GM23338 (cell line): Measurements from ENCODE around the gene LRP1-AS.

Source experiments
- CREB1 ChIP-seq: fragments of 250-450 bp; sonication (Bioruptor Pico); IDR thresholded peaks from 2 replicates; pipeline ENCODE4 v1.5.0; 2020; ENCODE audit warnings: low read depth, mild to moderate bottlenecking, moderate library complexity
- EZH2 ChIP-seq: fragments of 200-600 bp; sonication (generic); IDR thresholded peaks from one replicate; pipeline ENCODE4 v1.8.0; 2017; ENCODE audit warnings: antibody characterized with exemption, mild to moderate bottlenecking, low read depth; ENCODE audit not compliant: unreplicated experiment
- EZH2phosphoT487 ChIP-seq: fragments of 200-600 bp; sonication (generic); IDR thresholded peaks from one replicate; pipeline ENCODE4 v1.8.1; 2018; ENCODE audit warnings: antibody characterized with exemption; ENCODE audit not compliant: unreplicated experiment
- NANOG ChIP-seq: IDR thresholded peaks from 2 replicates; pipeline ENCODE4 v1.6.1; 2016; ENCODE audit warnings: antibody characterized with exemption, borderline replicate concordance
- POLR2AphosphoS5 ChIP-seq: IDR thresholded peaks from 2 replicates; pipeline ENCODE4 v1.6.1; 2016; ENCODE audit warnings: antibody characterized with exemption, low read depth
- ZNF114 ChIP-seq: fragments of 250-450 bp; sonication (Bioruptor Pico); IDR thresholded peaks from 2 replicates; pipeline ENCODE4 v1.5.0; 2020; ENCODE audit warnings: mild to moderate bottlenecking, moderate library complexity
- TF ChIP-seq, protein P1 (sequence below), 2 experiments: fragments of 200-600 bp in 1 of 2; sonication (generic) in 1 of 2; conservative IDR thresholded peaks; 2 replicates each; pipeline versions ENCODE4 v1.5.1 to v1.6.1; 2016 to 2017; ENCODE audit warnings: antibody characterized with exemption in 2 of 2, low read depth in 2 of 2, mild to moderate bottlenecking in 2 of 2, moderate library complexity in 1 of 2
- TF ChIP-seq, protein P2 (sequence below): IDR thresholded peaks from one replicate; pipeline ENCODE4 v1.6.1; 2018; ENCODE audit warnings: antibody characterized with exemption; ENCODE audit not compliant: unreplicated experiment

DNA sequence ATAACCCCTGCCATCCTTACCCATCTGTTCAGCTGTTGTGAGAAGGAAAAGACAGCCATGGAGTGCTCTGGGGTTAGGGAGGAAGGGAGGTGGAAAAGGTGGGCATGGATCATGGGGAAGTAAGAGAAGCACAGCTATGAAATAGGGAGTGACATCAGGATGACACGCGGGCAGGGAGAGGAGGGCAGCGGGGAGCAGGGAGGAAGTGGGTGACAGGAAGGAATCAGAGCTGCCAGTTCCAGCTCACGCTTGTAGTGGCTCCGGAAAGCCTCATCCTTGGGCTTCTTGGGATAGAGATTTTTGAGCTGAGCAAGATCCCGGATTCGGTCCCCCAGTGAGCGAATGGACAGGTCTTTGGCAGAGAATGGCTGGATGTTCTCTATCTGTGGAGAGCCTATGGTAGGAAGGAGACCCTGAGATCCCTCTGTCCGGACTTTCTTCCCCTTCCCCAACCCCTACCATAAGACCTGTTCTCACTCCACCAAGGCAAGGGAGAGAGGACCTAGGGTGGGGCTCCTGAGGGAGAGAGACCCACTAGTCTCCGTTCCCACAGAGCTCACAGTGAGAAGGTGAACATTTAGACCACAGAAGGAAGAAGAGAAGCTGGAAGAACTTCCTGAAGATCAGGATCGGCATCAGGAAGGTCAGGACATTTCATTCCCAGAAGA lies 48.2 kb downstream of the LRP1-AS start:
- TF ChIP-seq, protein P1, sequence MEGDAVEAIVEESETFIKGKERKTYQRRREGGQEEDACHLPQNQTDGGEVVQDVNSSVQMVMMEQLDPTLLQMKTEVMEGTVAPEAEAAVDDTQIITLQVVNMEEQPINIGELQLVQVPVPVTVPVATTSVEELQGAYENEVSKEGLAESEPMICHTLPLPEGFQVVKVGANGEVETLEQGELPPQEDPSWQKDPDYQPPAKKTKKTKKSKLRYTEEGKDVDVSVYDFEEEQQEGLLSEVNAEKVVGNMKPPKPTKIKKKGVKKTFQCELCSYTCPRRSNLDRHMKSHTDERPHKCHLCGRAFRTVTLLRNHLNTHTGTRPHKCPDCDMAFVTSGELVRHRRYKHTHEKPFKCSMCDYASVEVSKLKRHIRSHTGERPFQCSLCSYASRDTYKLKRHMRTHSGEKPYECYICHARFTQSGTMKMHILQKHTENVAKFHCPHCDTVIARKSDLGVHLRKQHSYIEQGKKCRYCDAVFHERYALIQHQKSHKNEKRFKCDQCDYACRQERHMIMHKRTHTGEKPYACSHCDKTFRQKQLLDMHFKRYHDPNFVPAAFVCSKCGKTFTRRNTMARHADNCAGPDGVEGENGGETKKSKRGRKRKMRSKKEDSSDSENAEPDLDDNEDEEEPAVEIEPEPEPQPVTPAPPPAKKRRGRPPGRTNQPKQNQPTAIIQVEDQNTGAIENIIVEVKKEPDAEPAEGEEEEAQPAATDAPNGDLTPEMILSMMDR (conservative IDR thresholded peaks at IDR 0.05; ENCODE audit: low read depth in 2 of 2): no peak
- TF ChIP-seq POLR2AphosphoS5 (no peak), EZH2 (no peak), EZH2phosphoT487 (no peak), ZNF114 (no peak), CREB1 (CRISPR knock-in tag) (no peak), NANOG (no peak)
- TF ChIP-seq, protein P2, sequence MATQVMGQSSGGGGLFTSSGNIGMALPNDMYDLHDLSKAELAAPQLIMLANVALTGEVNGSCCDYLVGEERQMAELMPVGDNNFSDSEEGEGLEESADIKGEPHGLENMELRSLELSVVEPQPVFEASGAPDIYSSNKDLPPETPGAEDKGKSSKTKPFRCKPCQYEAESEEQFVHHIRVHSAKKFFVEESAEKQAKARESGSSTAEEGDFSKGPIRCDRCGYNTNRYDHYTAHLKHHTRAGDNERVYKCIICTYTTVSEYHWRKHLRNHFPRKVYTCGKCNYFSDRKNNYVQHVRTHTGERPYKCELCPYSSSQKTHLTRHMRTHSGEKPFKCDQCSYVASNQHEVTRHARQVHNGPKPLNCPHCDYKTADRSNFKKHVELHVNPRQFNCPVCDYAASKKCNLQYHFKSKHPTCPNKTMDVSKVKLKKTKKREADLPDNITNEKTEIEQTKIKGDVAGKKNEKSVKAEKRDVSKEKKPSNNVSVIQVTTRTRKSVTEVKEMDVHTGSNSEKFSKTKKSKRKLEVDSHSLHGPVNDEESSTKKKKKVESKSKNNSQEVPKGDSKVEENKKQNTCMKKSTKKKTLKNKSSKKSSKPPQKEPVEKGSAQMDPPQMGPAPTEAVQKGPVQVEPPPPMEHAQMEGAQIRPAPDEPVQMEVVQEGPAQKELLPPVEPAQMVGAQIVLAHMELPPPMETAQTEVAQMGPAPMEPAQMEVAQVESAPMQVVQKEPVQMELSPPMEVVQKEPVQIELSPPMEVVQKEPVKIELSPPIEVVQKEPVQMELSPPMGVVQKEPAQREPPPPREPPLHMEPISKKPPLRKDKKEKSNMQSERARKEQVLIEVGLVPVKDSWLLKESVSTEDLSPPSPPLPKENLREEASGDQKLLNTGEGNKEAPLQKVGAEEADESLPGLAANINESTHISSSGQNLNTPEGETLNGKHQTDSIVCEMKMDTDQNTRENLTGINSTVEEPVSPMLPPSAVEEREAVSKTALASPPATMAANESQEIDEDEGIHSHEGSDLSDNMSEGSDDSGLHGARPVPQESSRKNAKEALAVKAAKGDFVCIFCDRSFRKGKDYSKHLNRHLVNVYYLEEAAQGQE: no peak
